ENCODE measurements around the gene PCDH9.

Gene PCDH9

DNA sequence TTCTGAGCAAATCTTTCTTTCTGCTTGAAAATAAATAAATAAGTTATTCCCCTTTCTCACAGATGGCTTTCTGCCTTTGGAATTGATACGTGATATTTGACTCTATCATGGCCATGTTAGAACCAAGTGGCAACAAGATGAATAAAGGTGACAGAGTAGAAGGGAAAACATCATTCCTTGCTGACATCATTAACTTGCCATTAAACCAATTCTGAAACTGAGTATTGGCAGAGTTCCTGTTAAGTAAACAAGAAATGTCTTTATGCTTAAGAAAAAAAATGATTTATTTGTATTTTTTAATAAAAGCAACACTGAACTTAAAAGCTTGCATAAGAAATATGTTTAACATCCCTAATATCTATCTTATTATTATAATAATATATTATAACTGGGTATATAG, 828.1 kb downstream of the PCDH9 start:
- no peak for DNase-seq (ENCODE audit: insufficient read length)
- TF ChIP-seq TAF1 (IDR thresholded peaks at IDR 0.05; ENCODE audit: borderline replicate concordance, low read depth, low read length) (no peak), POLR2AphosphoS5 (IDR thresholded peaks at IDR 0.05; ENCODE audit: low read depth, low read length) (no peak), POLR2A (IDR thresholded peaks at IDR 0.05; ENCODE audit: low read depth, low read length) (no peak)
- no peak for FAIRE-seq

DNA sequence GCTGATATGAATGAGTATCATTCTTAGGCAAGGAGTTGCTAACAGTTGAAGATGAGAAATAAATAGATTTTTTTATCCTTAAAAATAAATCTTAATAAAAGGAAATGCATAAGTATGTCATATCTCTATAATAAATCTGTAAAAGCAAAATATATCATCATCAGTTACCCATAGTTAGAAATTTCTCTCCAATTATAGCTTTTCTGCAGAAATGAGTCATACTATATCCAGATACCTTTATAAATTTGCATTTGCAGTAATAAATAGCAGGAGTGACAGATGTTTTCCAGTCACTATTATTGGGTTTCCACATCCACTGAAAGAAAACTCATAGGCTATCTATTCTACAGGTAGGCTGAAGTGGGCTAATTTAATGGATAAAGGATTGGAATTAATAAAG, 829.8 kb downstream of the PCDH9 start:
- DNase-seq (ENCODE audit: insufficient read length), result no peak
- no peak for TF ChIP-seq POLR2A (IDR thresholded peaks at IDR 0.05; ENCODE audit: low read depth, low read length)
- no peak for TF ChIP-seq POLR2AphosphoS5 (IDR thresholded peaks at IDR 0.05; ENCODE audit: low read depth, low read length)
- TF ChIP-seq TAF1 (IDR thresholded peaks at IDR 0.05; ENCODE audit: borderline replicate concordance, low read depth, low read length), result no peak
- no peak for FAIRE-seq

DNA sequence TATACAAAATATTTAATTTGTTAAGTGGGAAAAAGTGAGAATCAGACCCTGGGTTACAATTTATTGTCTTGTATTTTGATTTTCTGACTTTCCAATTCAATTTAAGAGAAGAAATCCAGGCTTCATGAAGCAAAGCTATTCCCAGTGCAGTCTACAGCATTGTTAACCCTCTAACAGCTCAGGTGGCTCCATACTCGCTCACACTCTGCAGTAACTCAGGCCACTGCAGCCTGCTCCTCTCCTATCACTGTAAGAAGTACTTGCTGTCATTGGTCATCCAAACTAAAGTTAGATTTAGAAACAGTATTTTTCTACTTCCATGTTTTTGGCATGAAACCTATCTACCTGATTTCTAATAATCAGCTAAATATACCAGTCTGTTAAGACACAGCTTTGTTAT, 830.3 kb downstream of the PCDH9 start:
- TF ChIP-seq TAF1 (IDR thresholded peaks at IDR 0.05; ENCODE audit: borderline replicate concordance, low read depth, low read length) (no peak), POLR2A (IDR thresholded peaks at IDR 0.05; ENCODE audit: low read depth, low read length) (no peak), POLR2AphosphoS5 (IDR thresholded peaks at IDR 0.05; ENCODE audit: low read depth, low read length) (no peak)
- no peak for FAIRE-seq

DNA sequence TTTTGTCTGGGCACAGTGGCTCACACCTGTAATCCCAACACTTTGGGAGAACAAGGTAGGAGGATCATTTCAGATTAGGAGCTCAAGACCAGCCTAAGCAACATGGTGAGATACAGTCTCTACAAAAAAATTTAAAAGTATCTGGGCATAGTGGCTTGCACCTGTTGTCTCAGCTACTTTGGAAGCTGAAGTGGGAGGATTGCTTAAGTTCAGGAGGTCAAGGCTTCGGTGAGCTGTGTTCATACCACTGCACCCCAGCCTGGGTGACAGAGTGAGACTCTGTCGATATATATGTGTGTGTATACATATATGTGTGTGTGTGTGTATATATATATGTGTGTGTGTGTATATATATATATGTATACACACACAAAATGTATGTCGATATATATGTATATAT, 833.0 kb downstream of the PCDH9 start:
- FAIRE-seq (no peak), DNase-seq (ENCODE audit: insufficient read length) (no peak)
- TF ChIP-seq POLR2A (IDR thresholded peaks at IDR 0.05; ENCODE audit: low read depth, low read length) (no peak), POLR2AphosphoS5 (IDR thresholded peaks at IDR 0.05; ENCODE audit: low read depth, low read length) (no peak), TAF1 (IDR thresholded peaks at IDR 0.05; ENCODE audit: borderline replicate concordance, low read depth, low read length) (no peak)

More for the DNA sequence above, 830.3 kb downstream of the PCDH9 start:
- DNase-seq (ENCODE audit: insufficient read length), result no peak

DNA sequence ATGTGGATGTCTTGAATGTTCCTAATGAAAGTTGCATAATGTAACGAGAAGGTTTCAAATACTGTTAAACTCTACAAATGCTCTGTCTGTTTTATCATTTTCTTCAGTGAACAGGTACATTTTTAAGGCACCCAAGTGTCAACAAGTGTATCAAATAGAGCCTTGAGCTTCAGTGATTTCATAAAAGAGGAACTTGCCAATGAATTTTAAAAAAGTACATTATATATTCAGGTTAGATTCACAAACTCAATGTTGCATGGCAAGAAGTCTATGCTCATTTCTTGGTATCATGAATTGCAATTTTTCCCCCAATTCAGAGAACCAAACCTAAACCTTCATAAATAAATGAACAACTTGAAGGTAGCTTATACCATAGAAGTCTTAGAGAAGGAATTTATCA, 838.8 kb downstream of the PCDH9 start:
- DNase-seq (ENCODE audit: insufficient read length), result no peak
- FAIRE-seq, result no peak
- TF ChIP-seq POLR2AphosphoS5 (IDR thresholded peaks at IDR 0.05; ENCODE audit: low read depth, low read length) (no peak), TAF1 (IDR thresholded peaks at IDR 0.05; ENCODE audit: borderline replicate concordance, low read depth, low read length) (no peak), POLR2A (IDR thresholded peaks at IDR 0.05; ENCODE audit: low read depth, low read length) (no peak)

DNA sequence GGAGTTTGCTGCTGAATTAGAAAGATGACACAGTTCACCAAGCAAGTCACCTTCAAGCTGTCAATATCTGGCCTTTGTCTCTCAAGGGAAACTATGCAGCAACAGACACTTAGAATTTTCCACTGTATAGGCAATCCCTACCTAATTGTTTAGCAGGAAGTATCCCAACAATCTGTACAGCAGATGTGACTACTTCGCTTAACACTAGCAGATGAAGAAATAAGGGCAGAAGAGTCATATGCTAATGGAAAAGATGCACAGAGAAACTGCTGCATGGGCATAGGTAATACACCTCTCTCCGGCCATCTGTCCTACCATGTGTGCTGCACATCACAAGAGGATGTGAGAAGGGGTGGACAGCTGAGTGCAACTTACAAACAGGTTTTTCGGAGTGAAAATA, 851.2 kb downstream of the PCDH9 start:
- FAIRE-seq, result no peak
- TF ChIP-seq POLR2A (IDR thresholded peaks at IDR 0.05; ENCODE audit: low read depth, low read length), result no peak
- no peak for TF ChIP-seq TAF1 (IDR thresholded peaks at IDR 0.05; ENCODE audit: borderline replicate concordance, low read depth, low read length)
- no peak for TF ChIP-seq POLR2AphosphoS5 (IDR thresholded peaks at IDR 0.05; ENCODE audit: low read depth, low read length)
- no peak for DNase-seq (ENCODE audit: insufficient read length)

DNA sequence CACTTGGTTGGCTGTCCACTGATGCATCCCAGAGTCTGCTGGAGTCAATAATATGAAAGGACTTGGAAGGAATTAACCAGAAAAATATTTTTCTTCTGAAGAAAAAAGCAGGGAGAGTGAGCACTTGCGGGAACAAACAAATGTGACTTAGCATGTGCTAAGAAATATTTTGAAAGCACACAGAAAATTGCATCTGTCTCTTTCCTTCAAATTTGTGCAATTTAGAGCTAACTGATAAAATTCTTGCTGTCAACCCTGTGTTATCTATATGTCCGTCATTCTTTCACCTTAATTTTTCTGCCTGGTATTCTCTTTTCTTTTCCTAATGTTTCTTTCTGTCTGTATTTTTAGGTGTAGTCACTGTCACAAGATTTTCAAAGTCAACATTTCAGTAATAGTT, 852.6 kb downstream of the PCDH9 start:
- DNase-seq (ENCODE audit: insufficient read length), result no peak
- no peak for TF ChIP-seq POLR2A (IDR thresholded peaks at IDR 0.05; ENCODE audit: low read depth, low read length)
- no peak for TF ChIP-seq TAF1 (IDR thresholded peaks at IDR 0.05; ENCODE audit: borderline replicate concordance, low read depth, low read length)
- TF ChIP-seq POLR2AphosphoS5 (IDR thresholded peaks at IDR 0.05; ENCODE audit: low read depth, low read length), result no peak
- no peak for FAIRE-seq

DNA sequence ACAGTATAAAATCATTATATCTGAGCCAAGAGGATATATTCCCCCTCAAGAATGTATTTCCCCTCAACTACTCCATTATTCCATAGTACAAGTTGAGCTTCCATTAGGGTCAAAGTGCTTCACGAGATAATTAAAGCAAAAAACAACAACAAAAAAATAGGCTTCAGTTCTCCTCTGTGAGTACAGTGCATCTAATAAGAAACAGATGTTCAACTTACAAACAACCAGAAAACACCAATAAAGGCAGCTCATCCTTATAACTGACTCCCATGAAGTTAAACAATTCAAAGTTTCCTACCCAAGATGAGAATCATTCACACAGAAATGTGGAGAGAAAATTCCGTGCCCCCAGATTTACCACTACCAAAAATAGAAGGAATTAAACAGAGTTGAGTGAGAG, 854.4 kb downstream of the PCDH9 start:
- TF ChIP-seq POLR2A (IDR thresholded peaks at IDR 0.05; ENCODE audit: low read depth, low read length), result no peak
- TF ChIP-seq TAF1 (IDR thresholded peaks at IDR 0.05; ENCODE audit: borderline replicate concordance, low read depth, low read length), result no peak
- no peak for TF ChIP-seq POLR2AphosphoS5 (IDR thresholded peaks at IDR 0.05; ENCODE audit: low read depth, low read length)
- DNase-seq (ENCODE audit: insufficient read length) (no peak), FAIRE-seq (no peak)

DNA sequence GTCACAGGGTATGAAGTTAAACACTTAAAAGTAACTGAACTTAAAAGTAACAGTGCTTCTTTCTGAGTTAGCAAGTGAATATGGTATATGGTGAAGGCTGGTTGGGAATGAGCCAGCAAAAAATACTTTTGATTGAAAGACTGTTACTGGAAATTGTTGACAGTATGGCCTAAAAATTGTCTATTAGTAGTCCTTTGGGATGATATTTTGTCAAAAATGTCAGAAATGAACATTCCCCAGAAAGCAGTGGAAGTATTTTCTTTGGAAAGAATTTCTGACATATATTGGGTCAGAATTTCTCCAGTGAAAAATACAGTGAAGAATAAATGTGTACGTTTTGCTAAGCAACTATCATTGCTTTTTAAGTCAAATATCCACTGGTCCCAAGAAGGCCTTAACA, 860.5 kb downstream of the PCDH9 start:
- no peak for DNase-seq (ENCODE audit: insufficient read length)
- TF ChIP-seq POLR2AphosphoS5 (IDR thresholded peaks at IDR 0.05; ENCODE audit: low read depth, low read length) (no peak), TAF1 (IDR thresholded peaks at IDR 0.05; ENCODE audit: borderline replicate concordance, low read depth, low read length) (no peak), POLR2A (IDR thresholded peaks at IDR 0.05; ENCODE audit: low read depth, low read length) (no peak)
- no peak for FAIRE-seq

DNA sequence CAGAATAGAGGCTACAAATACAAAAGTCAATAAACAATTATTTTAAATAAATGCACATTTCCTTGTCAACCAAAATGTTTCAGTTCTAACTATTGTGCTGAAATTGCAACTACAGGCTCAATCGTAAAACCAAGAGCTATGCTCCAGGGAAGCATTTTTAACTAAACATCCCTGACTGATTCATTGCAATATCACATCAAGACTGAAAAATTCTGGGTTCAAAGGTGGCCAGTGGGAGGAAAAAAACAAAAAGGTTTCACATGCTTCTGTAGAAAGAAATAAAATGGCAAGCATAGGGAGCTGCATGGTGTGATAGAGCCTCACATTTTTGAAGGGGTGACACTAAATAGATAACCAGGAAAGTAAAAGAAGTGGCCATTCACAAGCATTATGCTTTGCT, 862.8 kb downstream of the PCDH9 start:
- FAIRE-seq, result no peak

DNA sequence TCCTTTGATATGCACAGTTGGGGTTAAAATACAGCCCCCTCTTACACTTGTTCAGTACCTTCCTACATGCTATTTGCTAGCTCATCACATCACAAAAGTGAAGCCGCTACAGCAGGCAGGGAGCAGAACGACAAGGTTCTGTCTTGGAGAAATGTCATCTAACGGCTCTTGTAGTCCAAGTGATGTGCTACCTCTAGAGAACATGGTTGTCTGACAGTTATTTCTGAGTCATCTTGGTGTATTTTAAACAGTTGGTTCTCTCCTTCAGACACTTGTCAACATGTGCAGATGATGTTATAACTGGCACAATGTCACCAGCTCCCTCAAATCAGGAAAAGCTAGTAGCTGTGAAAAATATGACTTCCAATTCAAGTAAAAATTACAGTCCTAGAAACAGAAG, 865.0 kb downstream of the PCDH9 start:
- no peak for TF ChIP-seq POLR2A (IDR thresholded peaks at IDR 0.05; ENCODE audit: low read depth, low read length)
- FAIRE-seq (no peak), DNase-seq (ENCODE audit: insufficient read length) (no peak)

More for the DNA sequence above, 862.8 kb downstream of the PCDH9 start:
- TF ChIP-seq POLR2A (IDR thresholded peaks at IDR 0.05; ENCODE audit: low read depth, low read length), result no peak
- TF ChIP-seq POLR2AphosphoS5 (IDR thresholded peaks at IDR 0.05; ENCODE audit: low read depth, low read length), result no peak
- TF ChIP-seq TAF1 (IDR thresholded peaks at IDR 0.05; ENCODE audit: borderline replicate concordance, low read depth, low read length), result no peak
- no peak for DNase-seq (ENCODE audit: insufficient read length)

DNA sequence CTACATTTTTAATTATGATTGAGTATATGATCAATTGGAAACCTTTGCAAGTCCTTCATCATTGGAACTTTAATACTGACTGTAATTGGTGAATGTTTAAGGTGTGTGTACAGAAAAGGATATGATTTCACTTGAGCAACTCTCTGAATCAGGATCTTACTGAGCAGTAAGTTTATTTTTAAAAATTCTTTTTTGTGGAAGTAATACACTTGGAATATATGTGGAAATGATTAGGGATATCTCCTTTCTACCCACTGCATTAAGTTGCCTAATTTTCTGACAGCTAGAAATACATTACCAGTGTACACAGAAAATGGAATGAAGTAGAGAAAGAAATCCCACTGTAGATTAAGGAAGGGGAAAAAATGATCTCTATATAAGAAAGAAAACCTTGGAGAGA, 865.8 kb downstream of the PCDH9 start:
- no peak for TF ChIP-seq POLR2AphosphoS5 (IDR thresholded peaks at IDR 0.05; ENCODE audit: low read depth, low read length)
- TF ChIP-seq TAF1 (IDR thresholded peaks at IDR 0.05; ENCODE audit: borderline replicate concordance, low read depth, low read length), result no peak
- TF ChIP-seq POLR2A (IDR thresholded peaks at IDR 0.05; ENCODE audit: low read depth, low read length), result no peak
- DNase-seq (ENCODE audit: insufficient read length), result no peak
- no peak for FAIRE-seq

DNA sequence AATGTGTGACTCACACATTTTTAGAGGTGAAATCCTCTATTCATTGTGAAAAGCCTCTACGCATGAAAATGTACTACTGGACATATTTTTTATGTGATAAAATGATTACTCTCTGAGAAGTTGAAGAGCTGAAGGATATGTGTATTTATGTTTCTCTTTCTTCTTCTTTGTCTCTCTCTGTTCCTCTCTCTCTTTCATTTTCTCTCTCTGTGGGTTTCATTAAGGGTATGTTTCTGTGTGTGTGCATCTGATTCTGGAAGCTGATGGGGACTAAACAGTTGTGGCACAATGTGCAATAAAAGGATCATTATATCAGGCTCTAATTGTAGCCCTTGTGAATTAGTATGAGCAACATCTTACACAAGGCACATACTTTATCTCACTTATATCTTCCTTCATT, 867.7 kb downstream of the PCDH9 start:
- TF ChIP-seq TAF1 (IDR thresholded peaks at IDR 0.05; ENCODE audit: borderline replicate concordance, low read depth, low read length) (no peak), POLR2AphosphoS5 (IDR thresholded peaks at IDR 0.05; ENCODE audit: low read depth, low read length) (no peak), POLR2A (IDR thresholded peaks at IDR 0.05; ENCODE audit: low read depth, low read length) (no peak)
- FAIRE-seq, result no peak
- DNase-seq (ENCODE audit: insufficient read length), result no peak
